Esophagus muscularis mucosa (tissue), 4 donors: ENCODE measurements around the gene GADD45B. TPM values are rescaled to one million over a fixed set of nuclear protein-coding genes. Genes with fewer than 3 reads are reported as not detected.

Experiments used
- DNase-seq: peaks from one replicate; pipeline ENCODE4 v3.0.0-alpha.2; 2017; ENCODE audit errors: extremely low spot score
- H3K27ac ChIP-seq, 4 donors: fragments of 200-600 bp; sonication (generic); replicated peaks in 1 of 4; 1 replicate in 3 of 4; 2 replicates in 1 of 4; pipeline ENCODE4 v1.5.1; 2016 to 2019; ENCODE audit warnings: mild to moderate bottlenecking in 1 of 4
- H3K27me3 ChIP-seq, 4 donors: fragments of 200-600 bp; sonication (generic); one replicate each; pipeline versions ENCODE4 v1.5.1 to v1.6.0; 2016 to 2019
- H3K36me3 ChIP-seq, 4 donors: fragments of 200-600 bp; sonication (generic); one replicate each; pipeline ENCODE4 v1.5.1; 2016 to 2019
- H3K4me1 ChIP-seq, 4 donors: fragments of 200-600 bp; sonication (generic); one replicate each; pipeline ENCODE4 v1.5.1; 2016 to 2019
- H3K4me3 ChIP-seq, 4 donors: fragments of 200-600 bp; sonication (generic); 1 replicate in 2 of 4; 2 replicates in 2 of 4; pipeline ENCODE4 v1.5.1; 2016 to 2019; ENCODE audit warnings: mild to moderate bottlenecking in 4 of 4, moderate library complexity in 1 of 4
- H3K9me3 ChIP-seq, 4 donors: fragments of 200-600 bp; sonication (generic); 1 replicate in 3 of 4; 2 replicates in 1 of 4; pipeline ENCODE4 v1.5.1; 2016 to 2019
- EP300 ChIP-seq: sonication (generic); formaldehyde crosslinking; IDR thresholded peaks from one replicate; pipeline ENCODE4 v1.6.1; 2017; ENCODE audit warnings: antibody characterized with exemption
- POLR2A ChIP-seq: fragments of 450-650 bp; IDR thresholded peaks from one replicate; pipeline ENCODE4 v1.6.1; 2017; ENCODE audit warnings: antibody characterized with exemption, moderate library complexity, mild to moderate bottlenecking, low read depth
- POLR2AphosphoS5 ChIP-seq, 2 donors: sonication (generic); formaldehyde crosslinking; IDR thresholded peaks; one replicate each; pipeline ENCODE4 v1.6.1; 2017; ENCODE audit warnings: antibody characterized with exemption in 2 of 2
- WGBS: methylation state at CpG from one replicate; pipeline ENCODE4 v1.1.5; 2018; 5-methylcytosine and 5-hydroxymethylcytosine counted together
- intact Hi-C: fragments of 100-400 bp; cut with DNase I; formaldehyde crosslinking; loops from one replicate; pipeline ENCODE4 v1.15.1; 2023
- total RNA-seq, 4 donors: library from RNA; depleted of rRNA; stranded (reverse); fragments of >200 nt; gene quantifications; one replicate each; pipeline versions ENCODE4 v1.1.0 to v1.2.1, GENCODE V29; 2016
- TF ChIP-seq, protein P1 (sequence below), 3 experiments: fragments of 200-600 bp in 2 of 3; fragments of 450-650 bp in 1 of 3; sonication (generic) in 2 of 3; IDR thresholded peaks; one replicate each; pipeline ENCODE4 v1.5.1; 2017 to 2019; ENCODE audit warnings: antibody characterized with exemption in 3 of 3, mild to moderate bottlenecking in 2 of 3, moderate library complexity in 1 of 3

The GADD45B gene
- total RNA-seq, 4 donors from 2014 or later, result 56.5 to 793 (median 90.5) TPM

DNA sequence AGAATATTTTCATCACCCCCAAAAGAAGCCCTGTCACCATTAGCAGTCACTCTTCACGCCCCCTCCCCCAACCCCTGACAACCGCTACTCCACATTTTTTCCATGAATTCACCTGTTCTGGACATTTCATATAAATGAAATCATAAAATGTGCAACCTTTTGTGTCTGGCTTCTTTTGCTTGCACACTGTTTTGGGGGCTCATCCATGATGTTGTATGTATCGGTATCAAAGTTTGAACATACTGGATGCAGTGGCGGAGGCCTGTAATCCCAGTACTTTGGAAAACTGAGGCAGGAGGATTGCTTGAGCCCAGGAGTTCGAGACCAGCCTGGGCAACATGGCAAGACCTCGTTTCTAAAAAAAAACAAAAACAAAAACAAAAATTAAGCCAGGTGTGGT is 7.2 kb downstream of the GADD45B start:
- Histone ChIP-seq H3K27ac (no peak overlapping the region), H3K4me3 (no peak overlapping the region), H3K9me3 (peaks cover 0 to 15% (median 7%) of the 10 kb centered on the region in 4 donors), H3K36me3 (peaks cover 0 to 6% (median under 1%) of the 10 kb centered on the region in 4 donors), H3K27me3 (no peaks in the 10 kb centered on the region), H3K4me1 (peaks cover 17 to 20% (median 19%) of the 10 kb centered on the region in 4 donors)
- 91% methylated on average over 6 of the region's 6 CpGs for WGBS
- no peak for DNase-seq
- intact Hi-C loops, result no loop called here
- TF ChIP-seq, protein P1, sequence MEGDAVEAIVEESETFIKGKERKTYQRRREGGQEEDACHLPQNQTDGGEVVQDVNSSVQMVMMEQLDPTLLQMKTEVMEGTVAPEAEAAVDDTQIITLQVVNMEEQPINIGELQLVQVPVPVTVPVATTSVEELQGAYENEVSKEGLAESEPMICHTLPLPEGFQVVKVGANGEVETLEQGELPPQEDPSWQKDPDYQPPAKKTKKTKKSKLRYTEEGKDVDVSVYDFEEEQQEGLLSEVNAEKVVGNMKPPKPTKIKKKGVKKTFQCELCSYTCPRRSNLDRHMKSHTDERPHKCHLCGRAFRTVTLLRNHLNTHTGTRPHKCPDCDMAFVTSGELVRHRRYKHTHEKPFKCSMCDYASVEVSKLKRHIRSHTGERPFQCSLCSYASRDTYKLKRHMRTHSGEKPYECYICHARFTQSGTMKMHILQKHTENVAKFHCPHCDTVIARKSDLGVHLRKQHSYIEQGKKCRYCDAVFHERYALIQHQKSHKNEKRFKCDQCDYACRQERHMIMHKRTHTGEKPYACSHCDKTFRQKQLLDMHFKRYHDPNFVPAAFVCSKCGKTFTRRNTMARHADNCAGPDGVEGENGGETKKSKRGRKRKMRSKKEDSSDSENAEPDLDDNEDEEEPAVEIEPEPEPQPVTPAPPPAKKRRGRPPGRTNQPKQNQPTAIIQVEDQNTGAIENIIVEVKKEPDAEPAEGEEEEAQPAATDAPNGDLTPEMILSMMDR (IDR thresholded peaks at IDR 0.05), result no peak
- TF ChIP-seq POLR2AphosphoS5 (IDR thresholded peaks at IDR 0.05) (no peak), EP300 (no peak), POLR2A (no peak)

DNA sequence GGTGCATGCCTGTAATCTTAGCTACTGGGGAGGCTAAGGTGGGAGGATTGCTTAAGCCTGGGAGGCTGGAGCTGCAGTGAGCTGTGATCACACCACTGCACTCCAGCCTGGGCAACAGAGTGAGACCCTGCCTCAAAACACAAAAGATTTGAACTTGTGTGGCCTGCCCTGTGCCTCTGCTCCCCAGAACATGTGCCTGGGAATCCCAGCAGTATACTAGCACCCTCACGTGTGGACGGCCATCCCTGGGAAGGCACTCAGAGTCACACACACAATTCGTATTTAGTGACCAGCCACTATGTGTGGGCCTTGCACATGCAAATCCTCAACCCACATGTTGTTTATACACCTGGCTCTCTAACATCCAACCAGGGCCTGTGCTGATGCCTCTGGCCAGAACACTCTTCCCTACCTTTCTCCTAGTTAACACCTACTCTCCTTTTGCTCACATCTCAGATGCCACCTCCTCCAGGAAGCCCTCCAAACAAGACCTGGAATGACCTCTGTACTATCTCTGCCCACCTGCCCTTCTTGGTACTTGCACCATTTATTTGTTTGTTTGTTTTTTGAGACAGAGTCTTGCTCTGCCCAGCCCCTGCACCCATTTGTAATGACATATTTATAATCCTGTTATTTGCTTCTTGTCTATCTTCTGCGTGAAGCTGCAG is 7.7 kb downstream of the GADD45B start:
- Histone ChIP-seq H3K27me3 (no peaks in the 10 kb centered on the region), H3K9me3 (peaks cover 0 to 15% (median 7%) of the 10 kb centered on the region in 4 donors), H3K27ac (no peak overlapping the region), H3K4me1 (peaks cover 17 to 20% (median 19%) of the 10 kb centered on the region in 4 donors), H3K4me3 (no peak overlapping the region), H3K36me3 (peaks cover 0 to under 1% (median 0%) of the 10 kb centered on the region in 4 donors)
- WGBS, result 78% methylated on average over 4 of the region's 4 CpGs
- no peak for DNase-seq
- no peak for TF ChIP-seq POLR2A
- no peak for TF ChIP-seq EP300
- TF ChIP-seq POLR2AphosphoS5 (IDR thresholded peaks at IDR 0.05), result no peak
- TF ChIP-seq, protein P1 (IDR thresholded peaks at IDR 0.05), result no peak
- intact Hi-C loops, result no loop called here

DNA sequence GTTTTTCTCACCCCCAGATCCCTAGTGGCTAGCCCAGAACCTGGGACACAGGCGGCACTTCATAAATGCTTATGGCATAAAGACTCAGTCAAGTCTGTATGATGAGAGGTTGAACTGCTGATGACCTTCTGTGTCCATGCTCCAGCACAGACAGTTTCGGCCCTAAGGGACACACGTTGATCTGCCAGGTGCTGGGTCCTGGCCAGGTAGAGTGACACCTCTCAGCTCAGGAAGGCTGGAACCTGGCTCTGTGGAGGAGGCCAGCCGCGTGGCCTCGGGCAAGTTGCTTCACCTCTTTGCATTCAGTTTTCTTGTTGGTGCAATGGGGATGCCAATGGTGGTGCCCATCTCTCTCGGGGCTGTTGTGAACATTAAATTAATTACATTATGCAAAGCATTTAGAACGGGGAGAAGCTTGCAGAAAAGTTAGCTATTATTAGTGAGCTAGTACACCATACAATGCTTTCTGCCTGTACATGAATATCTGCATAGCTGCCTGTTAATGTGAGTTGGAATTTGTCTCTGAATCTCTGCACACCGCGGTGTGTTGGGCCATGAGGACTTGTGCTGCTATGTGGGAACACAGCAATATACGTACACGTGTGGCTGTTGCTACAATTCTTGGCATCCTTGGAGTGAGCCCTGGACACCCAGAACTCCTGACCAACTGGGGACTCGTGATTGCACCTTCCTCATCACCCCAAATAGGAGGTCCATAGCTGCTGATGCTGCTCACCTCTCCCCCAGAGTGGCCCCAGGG is 8.4 kb downstream of the GADD45B start:
- TF ChIP-seq, protein P1 (IDR thresholded peaks at IDR 0.05), result no peak
- TF ChIP-seq EP300 (no peak), POLR2AphosphoS5 (IDR thresholded peaks at IDR 0.05) (no peak), POLR2A (no peak)
- 89% methylated on average over 13 of the region's 13 CpGs for WGBS
- no peak overlapping the region for H3K27ac ChIP-seq
- H3K9me3 ChIP-seq, result peaks cover 0 to 15% (median 7%) of the 10 kb centered on the region in 4 donors
- no peaks in the 10 kb centered on the region for H3K36me3 ChIP-seq
- H3K4me1 ChIP-seq, result peaks cover 17 to 20% (median 19%) of the 10 kb centered on the region in 4 donors
- intact Hi-C loops, result no loop called here
- no peaks in the 10 kb centered on the region for H3K27me3 ChIP-seq
- H3K4me3 ChIP-seq, result no peak overlapping the region
- DNase-seq, result no peak

DNA sequence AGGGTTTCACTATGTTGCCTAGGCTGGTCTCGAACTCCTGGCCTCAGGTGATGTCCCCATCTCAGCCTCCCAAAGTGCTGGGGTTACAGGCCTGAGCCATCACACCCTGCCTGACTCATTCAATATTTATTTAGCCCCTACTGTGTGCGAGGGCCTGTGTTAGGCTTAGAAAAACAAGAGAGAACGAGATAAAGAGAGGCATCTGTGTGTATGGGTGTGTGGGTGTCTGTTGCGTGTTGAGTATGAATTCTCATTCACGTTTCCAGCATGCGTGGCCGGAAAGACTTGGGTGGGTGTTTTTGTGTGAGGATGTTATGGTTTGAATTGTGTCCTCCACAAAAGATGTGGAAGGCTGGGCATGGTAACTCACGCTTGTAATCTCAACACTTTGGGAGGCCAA is 9.5 kb downstream of the GADD45B start:
- no peak overlapping the region for H3K4me3 ChIP-seq
- H3K4me1 ChIP-seq, result peaks cover 24 to 29% (median 27%) of the 10 kb centered on the region in 4 donors
- no peak for DNase-seq
- no peaks in the 10 kb centered on the region for H3K36me3 ChIP-seq
- no peaks in the 10 kb centered on the region for H3K27me3 ChIP-seq
- intact Hi-C loops, result no loop called here
- no peak overlapping the region for H3K27ac ChIP-seq
- 60% methylated on average over 8 of the region's 8 CpGs for WGBS
- H3K9me3 ChIP-seq, result peaks cover 0 to 15% (median 7%) of the 10 kb centered on the region in 4 donors
- TF ChIP-seq, protein P1 (IDR thresholded peaks at IDR 0.05), result no peak
- no peak for TF ChIP-seq POLR2A
- TF ChIP-seq POLR2AphosphoS5 (IDR thresholded peaks at IDR 0.05), result no peak
- TF ChIP-seq EP300, result no peak
